WTC11 (cell line): ENCODE results near the gene MRPL28. TPM values are rescaled to one million over a fixed set of nuclear protein-coding genes. Genes with fewer than 3 reads are reported as not detected.

Experiments
- ATAC-seq: fragments of 200-7000 bp; cut with Tn5 transposase; 2 replicates; pipeline ENCODE4 v1.10.0; 2021; ENCODE audit warnings: mild to moderate bottlenecking, moderate library complexity
- CTCF ChIA-PET: fragments of 300-600 bp; sonication (Branson Sonifier 250); formaldehyde crosslinking; loops from one replicate; lab custom pipeline; 2021; ENCODE audit warnings: antibody characterized with exemption; lab: Charles Lee
- POLR2A ChIA-PET: fragments of 350-600 bp; sonication (Branson Sonifier 250); formaldehyde crosslinking; loops from one replicate; lab custom pipeline; 2021; ENCODE audit warnings: antibody characterized with exemption; lab: Charles Lee
- DNase-seq: peaks from one replicate; pipeline ENCODE4 v3.0.0; 2021; ENCODE audit warnings: low spot score
- H3K27ac Mint-ChIP-seq: 2 replicates; pipeline ENCODE4 v1.8.0; 2021; ENCODE audit warnings: mixed read lengths
- H3K27me3 Mint-ChIP-seq: 2 replicates; pipeline ENCODE4 v1.8.0; 2021; ENCODE audit warnings: low read depth, mild to moderate bottlenecking, moderate library complexity, mixed read lengths
- H3K36me3 Mint-ChIP-seq: 2 replicates; pipeline ENCODE4 v1.8.0; 2021; ENCODE audit warnings: mixed read lengths
- H3K4me1 Mint-ChIP-seq: 2 replicates; pipeline ENCODE4 v1.8.0; 2022; ENCODE audit warnings: mixed read lengths
- H3K4me3 Mint-ChIP-seq: 2 replicates; pipeline ENCODE4 v1.8.0; 2021; ENCODE audit warnings: mild to moderate bottlenecking, moderate library complexity, mixed read lengths
- H3K9me3 Mint-ChIP-seq: 2 replicates; pipeline ENCODE4 v1.8.0; 2021; ENCODE audit warnings: mixed read lengths
- CREB1 ChIP-seq: sonication (generic); formaldehyde crosslinking; IDR thresholded peaks from 2 replicates; pipeline ENCODE4 v1.8.0; 2023; ENCODE audit warnings: mild to moderate bottlenecking, missing genetic modification reagents
- ESRRA ChIP-seq: sonication (generic); formaldehyde crosslinking; IDR thresholded peaks from 2 replicates; pipeline ENCODE4 v1.8.1; 2022; ENCODE audit warnings: mild to moderate bottlenecking, missing genetic modification reagents, borderline replicate concordance
- SMAD4 ChIP-seq: sonication (generic); formaldehyde crosslinking; IDR thresholded peaks from 2 replicates; pipeline ENCODE4 v1.8.0; 2022; ENCODE audit warnings: mild to moderate bottlenecking, missing genetic modification reagents
- ZBTB21 ChIP-seq: sonication (generic); formaldehyde crosslinking; IDR thresholded peaks from 2 replicates; pipeline ENCODE4 v1.8.1; 2023; ENCODE audit warnings: mild to moderate bottlenecking, missing genetic modification reagents, borderline replicate concordance
- ZNF121 ChIP-seq: sonication (generic); formaldehyde crosslinking; IDR thresholded peaks from 2 replicates; pipeline ENCODE4 v1.8.0; 2023; ENCODE audit warnings: missing genetic modification reagents
- ZNF671 ChIP-seq: fragments of 250-450 bp; sonication (Bioruptor Pico); IDR thresholded peaks from 2 replicates; pipeline ENCODE4 v1.8.0; 2021; ENCODE audit warnings: mild to moderate bottlenecking
- total RNA-seq: library from RNA; stranded (reverse); gene quantifications from 3 replicates; pipeline ENCODE4 v1.2.3, GENCODE V29; 2021
- TF ChIP-seq, protein P1 (sequence below): sonication (generic); formaldehyde crosslinking; IDR thresholded peaks from 2 replicates; pipeline ENCODE4 v1.8.1; 2022; ENCODE audit warnings: mild to moderate bottlenecking, missing genetic modification reagents, moderate library complexity, borderline replicate concordance
- TF ChIP-seq, protein P2 (sequence below): sonication (generic); formaldehyde crosslinking; IDR thresholded peaks from 2 replicates; pipeline ENCODE4 v1.8.0; 2022; ENCODE audit warnings: mild to moderate bottlenecking, missing genetic modification reagents
- TF ChIP-seq, protein P3 (sequence below): sonication (generic); formaldehyde crosslinking; IDR thresholded peaks from 2 replicates; pipeline ENCODE4 v1.8.1; 2022; ENCODE audit warnings: low read depth, mild to moderate bottlenecking, moderate library complexity, missing genetic modification reagents, borderline replicate concordance
- TF ChIP-seq, protein P4 (sequence below): sonication (generic); formaldehyde crosslinking; IDR thresholded peaks from 2 replicates; pipeline ENCODE4 v1.8.0; 2022; ENCODE audit warnings: missing genetic modification reagents
- TF ChIP-seq, protein P5 (sequence below): sonication (generic); formaldehyde crosslinking; IDR thresholded peaks from 2 replicates; pipeline ENCODE4 v1.8.1; 2023; ENCODE audit warnings: mild to moderate bottlenecking, missing genetic modification reagents, borderline replicate concordance
- TF ChIP-seq, protein P6 (sequence below): sonication (generic); formaldehyde crosslinking; IDR thresholded peaks from 2 replicates; pipeline ENCODE4 v1.8.1; 2022; ENCODE audit warnings: mild to moderate bottlenecking, moderate library complexity, missing genetic modification reagents

Gene MRPL28
- total RNA-seq, 1 experiment from 2014 or later, result 119 TPM

DNA sequence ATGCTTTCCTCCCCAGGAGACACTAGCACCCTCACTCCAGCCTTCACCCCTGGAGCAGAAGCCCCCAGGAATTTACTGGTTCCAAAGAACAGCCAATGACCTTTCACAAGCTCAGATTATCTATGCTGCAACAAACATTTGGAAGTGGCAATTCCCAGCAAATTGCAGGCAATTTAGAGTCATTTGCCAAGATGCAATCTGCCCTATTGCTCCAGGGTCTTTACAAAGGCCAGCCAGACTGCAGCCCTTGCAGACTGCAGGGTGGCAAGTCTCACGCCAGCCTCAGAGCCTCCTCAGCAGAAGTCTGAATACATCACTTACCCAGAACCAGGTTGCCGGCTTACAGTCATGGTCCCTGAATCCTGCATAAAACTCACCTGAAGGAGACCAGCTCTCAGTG is 39.6 kb downstream of the MRPL28 start:
- Mint-ChIP-seq H3K36me3 (no peaks in the 10 kb centered on the region), H3K27me3 (no peaks in the 10 kb centered on the region), H3K9me3 (peaks cover 5% of the 10 kb centered on the region; the same call in 1 of the 2 replicates), H3K4me1 (peaks cover 9% of the 10 kb centered on the region), H3K4me3 (no peak overlapping the region), H3K27ac (0 out of 2 replicates have a peak overlapping the region, but pooled peaks have one; percentile 60)
- no peak for ATAC-seq
- no peak for DNase-seq
- POLR2A ChIA-PET, result no interaction called here
- CTCF ChIA-PET, result interaction anchor here (0.9 to 1.2 kb wide), 3 partner anchors 9 to 22 kb away, joined by 3 to 6 read pairs (median 5); no protein-coding TSS in a partner anchor
- TF ChIP-seq ZNF121 (CRISPR knock-in tag) (no peak), CREB1 (CRISPR knock-in tag) (no peak), ESRRA (CRISPR knock-in tag) (no peak), ZNF671 (no peak), ZBTB21 (no peak)
- TF ChIP-seq, protein P1, sequence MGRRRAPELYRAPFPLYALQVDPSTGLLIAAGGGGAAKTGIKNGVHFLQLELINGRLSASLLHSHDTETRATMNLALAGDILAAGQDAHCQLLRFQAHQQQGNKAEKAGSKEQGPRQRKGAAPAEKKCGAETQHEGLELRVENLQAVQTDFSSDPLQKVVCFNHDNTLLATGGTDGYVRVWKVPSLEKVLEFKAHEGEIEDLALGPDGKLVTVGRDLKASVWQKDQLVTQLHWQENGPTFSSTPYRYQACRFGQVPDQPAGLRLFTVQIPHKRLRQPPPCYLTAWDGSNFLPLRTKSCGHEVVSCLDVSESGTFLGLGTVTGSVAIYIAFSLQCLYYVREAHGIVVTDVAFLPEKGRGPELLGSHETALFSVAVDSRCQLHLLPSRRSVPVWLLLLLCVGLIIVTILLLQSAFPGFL, result no peak
- TF ChIP-seq, protein P2, sequence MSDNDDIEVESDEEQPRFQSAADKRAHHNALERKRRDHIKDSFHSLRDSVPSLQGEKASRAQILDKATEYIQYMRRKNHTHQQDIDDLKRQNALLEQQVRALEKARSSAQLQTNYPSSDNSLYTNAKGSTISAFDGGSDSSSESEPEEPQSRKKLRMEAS (CRISPR knock-in tag), result no peak
- TF ChIP-seq, protein P3, sequence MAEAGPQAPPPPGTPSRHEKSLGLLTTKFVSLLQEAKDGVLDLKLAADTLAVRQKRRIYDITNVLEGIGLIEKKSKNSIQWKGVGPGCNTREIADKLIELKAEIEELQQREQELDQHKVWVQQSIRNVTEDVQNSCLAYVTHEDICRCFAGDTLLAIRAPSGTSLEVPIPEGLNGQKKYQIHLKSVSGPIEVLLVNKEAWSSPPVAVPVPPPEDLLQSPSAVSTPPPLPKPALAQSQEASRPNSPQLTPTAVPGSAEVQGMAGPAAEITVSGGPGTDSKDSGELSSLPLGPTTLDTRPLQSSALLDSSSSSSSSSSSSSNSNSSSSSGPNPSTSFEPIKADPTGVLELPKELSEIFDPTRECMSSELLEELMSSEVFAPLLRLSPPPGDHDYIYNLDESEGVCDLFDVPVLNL (CRISPR knock-in tag), result no peak
- TF ChIP-seq, protein P4, sequence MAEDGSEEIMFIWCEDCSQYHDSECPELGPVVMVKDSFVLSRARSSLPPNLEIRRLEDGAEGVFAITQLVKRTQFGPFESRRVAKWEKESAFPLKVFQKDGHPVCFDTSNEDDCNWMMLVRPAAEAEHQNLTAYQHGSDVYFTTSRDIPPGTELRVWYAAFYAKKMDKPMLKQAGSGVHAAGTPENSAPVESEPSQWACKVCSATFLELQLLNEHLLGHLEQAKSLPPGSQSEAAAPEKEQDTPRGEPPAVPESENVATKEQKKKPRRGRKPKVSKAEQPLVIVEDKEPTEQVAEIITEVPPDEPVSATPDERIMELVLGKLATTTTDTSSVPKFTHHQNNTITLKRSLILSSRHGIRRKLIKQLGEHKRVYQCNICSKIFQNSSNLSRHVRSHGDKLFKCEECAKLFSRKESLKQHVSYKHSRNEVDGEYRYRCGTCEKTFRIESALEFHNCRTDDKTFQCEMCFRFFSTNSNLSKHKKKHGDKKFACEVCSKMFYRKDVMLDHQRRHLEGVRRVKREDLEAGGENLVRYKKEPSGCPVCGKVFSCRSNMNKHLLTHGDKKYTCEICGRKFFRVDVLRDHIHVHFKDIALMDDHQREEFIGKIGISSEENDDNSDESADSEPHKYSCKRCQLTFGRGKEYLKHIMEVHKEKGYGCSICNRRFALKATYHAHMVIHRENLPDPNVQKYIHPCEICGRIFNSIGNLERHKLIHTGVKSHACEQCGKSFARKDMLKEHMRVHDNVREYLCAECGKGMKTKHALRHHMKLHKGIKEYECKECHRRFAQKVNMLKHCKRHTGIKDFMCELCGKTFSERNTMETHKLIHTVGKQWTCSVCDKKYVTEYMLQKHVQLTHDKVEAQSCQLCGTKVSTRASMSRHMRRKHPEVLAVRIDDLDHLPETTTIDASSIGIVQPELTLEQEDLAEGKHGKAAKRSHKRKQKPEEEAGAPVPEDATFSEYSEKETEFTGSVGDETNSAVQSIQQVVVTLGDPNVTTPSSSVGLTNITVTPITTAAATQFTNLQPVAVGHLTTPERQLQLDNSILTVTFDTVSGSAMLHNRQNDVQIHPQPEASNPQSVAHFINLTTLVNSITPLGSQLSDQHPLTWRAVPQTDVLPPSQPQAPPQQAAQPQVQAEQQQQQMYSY (CRISPR knock-in tag), result no peak

DNA sequence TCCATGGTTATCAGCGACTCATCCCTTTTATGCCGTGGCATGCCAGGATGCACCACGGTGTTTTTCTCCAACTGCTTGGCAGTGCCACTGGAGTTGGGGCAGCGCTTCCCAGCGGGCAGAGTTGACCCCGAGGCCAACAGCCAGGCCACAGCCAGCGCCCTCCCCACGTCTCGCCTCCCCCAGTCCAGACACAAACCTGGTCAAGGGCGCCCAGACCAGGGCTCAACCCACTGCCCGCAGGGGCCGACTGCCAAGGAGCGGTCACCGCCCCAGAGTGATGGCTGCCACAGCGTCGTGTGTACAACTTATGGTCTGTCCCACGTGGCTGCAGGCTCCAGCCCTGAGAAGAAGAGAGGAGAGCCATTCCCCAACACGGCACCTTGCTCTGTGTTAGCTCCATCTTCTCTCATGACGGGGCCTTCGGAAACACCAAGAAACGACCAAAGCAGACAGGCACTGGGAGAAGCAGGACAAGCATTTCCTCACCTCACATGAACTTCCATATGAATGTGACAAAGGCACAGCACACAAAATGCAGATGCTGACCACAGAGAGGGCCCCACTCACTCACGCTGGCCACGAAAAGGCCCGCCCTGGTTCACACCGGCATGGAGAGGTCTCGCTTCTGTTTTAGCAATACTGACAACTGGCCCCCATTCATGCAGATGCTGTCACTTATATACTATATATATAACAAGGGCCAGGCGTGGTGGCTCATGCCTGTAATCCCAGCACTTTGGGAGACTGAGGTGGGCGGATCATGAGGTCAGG is 44.8 kb downstream of the MRPL28 start:
- no peak for DNase-seq
- TF ChIP-seq, protein P5, sequence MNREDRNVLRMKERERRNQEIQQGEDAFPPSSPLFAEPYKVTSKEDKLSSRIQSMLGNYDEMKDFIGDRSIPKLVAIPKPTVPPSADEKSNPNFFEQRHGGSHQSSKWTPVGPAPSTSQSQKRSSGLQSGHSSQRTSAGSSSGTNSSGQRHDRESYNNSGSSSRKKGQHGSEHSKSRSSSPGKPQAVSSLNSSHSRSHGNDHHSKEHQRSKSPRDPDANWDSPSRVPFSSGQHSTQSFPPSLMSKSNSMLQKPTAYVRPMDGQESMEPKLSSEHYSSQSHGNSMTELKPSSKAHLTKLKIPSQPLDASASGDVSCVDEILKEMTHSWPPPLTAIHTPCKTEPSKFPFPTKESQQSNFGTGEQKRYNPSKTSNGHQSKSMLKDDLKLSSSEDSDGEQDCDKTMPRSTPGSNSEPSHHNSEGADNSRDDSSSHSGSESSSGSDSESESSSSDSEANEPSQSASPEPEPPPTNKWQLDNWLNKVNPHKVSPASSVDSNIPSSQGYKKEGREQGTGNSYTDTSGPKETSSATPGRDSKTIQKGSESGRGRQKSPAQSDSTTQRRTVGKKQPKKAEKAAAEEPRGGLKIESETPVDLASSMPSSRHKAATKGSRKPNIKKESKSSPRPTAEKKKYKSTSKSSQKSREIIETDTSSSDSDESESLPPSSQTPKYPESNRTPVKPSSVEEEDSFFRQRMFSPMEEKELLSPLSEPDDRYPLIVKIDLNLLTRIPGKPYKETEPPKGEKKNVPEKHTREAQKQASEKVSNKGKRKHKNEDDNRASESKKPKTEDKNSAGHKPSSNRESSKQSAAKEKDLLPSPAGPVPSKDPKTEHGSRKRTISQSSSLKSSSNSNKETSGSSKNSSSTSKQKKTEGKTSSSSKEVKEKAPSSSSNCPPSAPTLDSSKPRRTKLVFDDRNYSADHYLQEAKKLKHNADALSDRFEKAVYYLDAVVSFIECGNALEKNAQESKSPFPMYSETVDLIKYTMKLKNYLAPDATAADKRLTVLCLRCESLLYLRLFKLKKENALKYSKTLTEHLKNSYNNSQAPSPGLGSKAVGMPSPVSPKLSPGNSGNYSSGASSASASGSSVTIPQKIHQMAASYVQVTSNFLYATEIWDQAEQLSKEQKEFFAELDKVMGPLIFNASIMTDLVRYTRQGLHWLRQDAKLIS, result no peak
- no peak for TF ChIP-seq SMAD4 (CRISPR knock-in tag)
- TF ChIP-seq, protein P6, sequence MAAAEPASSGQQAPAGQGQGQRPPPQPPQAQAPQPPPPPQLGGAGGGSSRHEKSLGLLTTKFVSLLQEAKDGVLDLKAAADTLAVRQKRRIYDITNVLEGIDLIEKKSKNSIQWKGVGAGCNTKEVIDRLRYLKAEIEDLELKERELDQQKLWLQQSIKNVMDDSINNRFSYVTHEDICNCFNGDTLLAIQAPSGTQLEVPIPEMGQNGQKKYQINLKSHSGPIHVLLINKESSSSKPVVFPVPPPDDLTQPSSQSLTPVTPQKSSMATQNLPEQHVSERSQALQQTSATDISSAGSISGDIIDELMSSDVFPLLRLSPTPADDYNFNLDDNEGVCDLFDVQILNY, result no peak
- no peak for ATAC-seq
- H3K27me3 Mint-ChIP-seq, result no peaks in the 10 kb centered on the region
- no peak overlapping the region for H3K4me3 Mint-ChIP-seq
- peaks cover 11% of the 10 kb centered on the region for H3K4me1 Mint-ChIP-seq
- no peaks in the 10 kb centered on the region for H3K36me3 Mint-ChIP-seq
- POLR2A ChIA-PET, result no interaction called here
- H3K9me3 Mint-ChIP-seq, result no peaks in the 10 kb centered on the region
- CTCF ChIA-PET, result interaction anchor here (0.8 to 1.2 kb wide), 2 partner anchors 218 to 219 kb away, joined by 3 read pairs; no protein-coding TSS in a partner anchor
- H3K27ac Mint-ChIP-seq, result peak overlapping the region; percentile 30
